ENCODE data around the gene LIPE.

DNA sequence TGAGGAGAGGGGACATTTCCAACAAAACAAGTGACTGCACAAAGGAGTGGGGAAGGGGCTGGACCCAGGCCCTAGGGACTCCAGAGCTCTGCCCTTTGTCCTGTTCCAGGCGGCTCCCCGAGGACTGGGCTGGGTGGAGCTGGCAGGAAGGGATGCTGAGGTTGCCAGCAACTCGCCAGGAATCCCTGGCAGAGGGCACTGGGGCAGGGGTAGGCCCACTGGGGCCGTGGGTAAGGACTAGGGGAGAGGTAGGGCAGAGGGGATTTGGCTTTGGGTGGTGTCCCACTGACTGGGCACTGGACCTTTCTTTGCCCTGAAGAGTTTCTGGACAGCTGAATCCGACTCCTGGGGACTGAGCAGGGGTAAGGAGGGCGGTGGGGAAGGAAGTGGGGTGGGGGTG lies 7.9 kb downstream of the LIPE start:
- no peak for TF ChIP-seq EZH2phosphoT487 (IDR thresholded peaks at IDR 0.05; ENCODE audit: unreplicated experiment)
- TF ChIP-seq, protein P1, sequence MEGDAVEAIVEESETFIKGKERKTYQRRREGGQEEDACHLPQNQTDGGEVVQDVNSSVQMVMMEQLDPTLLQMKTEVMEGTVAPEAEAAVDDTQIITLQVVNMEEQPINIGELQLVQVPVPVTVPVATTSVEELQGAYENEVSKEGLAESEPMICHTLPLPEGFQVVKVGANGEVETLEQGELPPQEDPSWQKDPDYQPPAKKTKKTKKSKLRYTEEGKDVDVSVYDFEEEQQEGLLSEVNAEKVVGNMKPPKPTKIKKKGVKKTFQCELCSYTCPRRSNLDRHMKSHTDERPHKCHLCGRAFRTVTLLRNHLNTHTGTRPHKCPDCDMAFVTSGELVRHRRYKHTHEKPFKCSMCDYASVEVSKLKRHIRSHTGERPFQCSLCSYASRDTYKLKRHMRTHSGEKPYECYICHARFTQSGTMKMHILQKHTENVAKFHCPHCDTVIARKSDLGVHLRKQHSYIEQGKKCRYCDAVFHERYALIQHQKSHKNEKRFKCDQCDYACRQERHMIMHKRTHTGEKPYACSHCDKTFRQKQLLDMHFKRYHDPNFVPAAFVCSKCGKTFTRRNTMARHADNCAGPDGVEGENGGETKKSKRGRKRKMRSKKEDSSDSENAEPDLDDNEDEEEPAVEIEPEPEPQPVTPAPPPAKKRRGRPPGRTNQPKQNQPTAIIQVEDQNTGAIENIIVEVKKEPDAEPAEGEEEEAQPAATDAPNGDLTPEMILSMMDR (conservative IDR thresholded peaks at IDR 0.05; ENCODE audit: low read depth in 2 of 2): no peak
- TF ChIP-seq POLR2AphosphoS5 (IDR thresholded peaks at IDR 0.05; ENCODE audit: low read depth): no peak
- TF ChIP-seq EZH2 (IDR thresholded peaks at IDR 0.05; ENCODE audit: low read depth, unreplicated experiment): no peak
- TF ChIP-seq, protein P2, sequence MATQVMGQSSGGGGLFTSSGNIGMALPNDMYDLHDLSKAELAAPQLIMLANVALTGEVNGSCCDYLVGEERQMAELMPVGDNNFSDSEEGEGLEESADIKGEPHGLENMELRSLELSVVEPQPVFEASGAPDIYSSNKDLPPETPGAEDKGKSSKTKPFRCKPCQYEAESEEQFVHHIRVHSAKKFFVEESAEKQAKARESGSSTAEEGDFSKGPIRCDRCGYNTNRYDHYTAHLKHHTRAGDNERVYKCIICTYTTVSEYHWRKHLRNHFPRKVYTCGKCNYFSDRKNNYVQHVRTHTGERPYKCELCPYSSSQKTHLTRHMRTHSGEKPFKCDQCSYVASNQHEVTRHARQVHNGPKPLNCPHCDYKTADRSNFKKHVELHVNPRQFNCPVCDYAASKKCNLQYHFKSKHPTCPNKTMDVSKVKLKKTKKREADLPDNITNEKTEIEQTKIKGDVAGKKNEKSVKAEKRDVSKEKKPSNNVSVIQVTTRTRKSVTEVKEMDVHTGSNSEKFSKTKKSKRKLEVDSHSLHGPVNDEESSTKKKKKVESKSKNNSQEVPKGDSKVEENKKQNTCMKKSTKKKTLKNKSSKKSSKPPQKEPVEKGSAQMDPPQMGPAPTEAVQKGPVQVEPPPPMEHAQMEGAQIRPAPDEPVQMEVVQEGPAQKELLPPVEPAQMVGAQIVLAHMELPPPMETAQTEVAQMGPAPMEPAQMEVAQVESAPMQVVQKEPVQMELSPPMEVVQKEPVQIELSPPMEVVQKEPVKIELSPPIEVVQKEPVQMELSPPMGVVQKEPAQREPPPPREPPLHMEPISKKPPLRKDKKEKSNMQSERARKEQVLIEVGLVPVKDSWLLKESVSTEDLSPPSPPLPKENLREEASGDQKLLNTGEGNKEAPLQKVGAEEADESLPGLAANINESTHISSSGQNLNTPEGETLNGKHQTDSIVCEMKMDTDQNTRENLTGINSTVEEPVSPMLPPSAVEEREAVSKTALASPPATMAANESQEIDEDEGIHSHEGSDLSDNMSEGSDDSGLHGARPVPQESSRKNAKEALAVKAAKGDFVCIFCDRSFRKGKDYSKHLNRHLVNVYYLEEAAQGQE (IDR thresholded peaks at IDR 0.05; ENCODE audit: unreplicated experiment): no peak
- no peak for TF ChIP-seq CREB1 (CRISPR knock-in tag; IDR thresholded peaks at IDR 0.05; ENCODE audit: low read depth)
- no peak for TF ChIP-seq JUNB (IDR thresholded peaks at IDR 0.05; ENCODE audit: unreplicated experiment)
- no peak for TF ChIP-seq STAT1 (IDR thresholded peaks at IDR 0.05; ENCODE audit: unreplicated experiment)
- TF ChIP-seq, protein P3, sequence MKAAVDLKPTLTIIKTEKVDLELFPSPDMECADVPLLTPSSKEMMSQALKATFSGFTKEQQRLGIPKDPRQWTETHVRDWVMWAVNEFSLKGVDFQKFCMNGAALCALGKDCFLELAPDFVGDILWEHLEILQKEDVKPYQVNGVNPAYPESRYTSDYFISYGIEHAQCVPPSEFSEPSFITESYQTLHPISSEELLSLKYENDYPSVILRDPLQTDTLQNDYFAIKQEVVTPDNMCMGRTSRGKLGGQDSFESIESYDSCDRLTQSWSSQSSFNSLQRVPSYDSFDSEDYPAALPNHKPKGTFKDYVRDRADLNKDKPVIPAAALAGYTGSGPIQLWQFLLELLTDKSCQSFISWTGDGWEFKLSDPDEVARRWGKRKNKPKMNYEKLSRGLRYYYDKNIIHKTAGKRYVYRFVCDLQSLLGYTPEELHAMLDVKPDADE (IDR thresholded peaks at IDR 0.05): no peak
- TF ChIP-seq ZNF114 (CRISPR knock-in tag; IDR thresholded peaks at IDR 0.05): no peak
- no peak for TF ChIP-seq ZNF331 (CRISPR knock-in tag; IDR thresholded peaks at IDR 0.05; ENCODE audit: low read depth)

All from GM23338 (cell line).